Breast epithelium (tissue), 3 donors: Measurements from ENCODE around the gene NAV1.

ENCODE experiments used
- CTCF ChIP-seq, 3 donors: fragments of 450-650 bp; IDR thresholded peaks; one replicate each; pipeline ENCODE4 v1.5.1; 2016 to 2017; ENCODE audit warnings: antibody characterized with exemption in 3 of 3, mild to moderate bottlenecking in 3 of 3, moderate library complexity in 3 of 3
- POLR2A ChIP-seq: fragments of 450-650 bp; IDR thresholded peaks from one replicate; pipeline ENCODE4 v1.6.1; 2016; ENCODE audit warnings: antibody characterized with exemption, mild to moderate bottlenecking, moderate library complexity

- TF ChIP-seq CTCF (IDR thresholded peaks at IDR 0.05) (no peak), POLR2A (no peak)
These were observed 7.1 kb upstream of the NAV1 start for GRCh38 chr1:201531551-201532425.
